Neural cell (in vitro differentiated cells): ENCODE measurements around the gene L1CAM. TPM values are rescaled to one million over a fixed set of nuclear protein-coding genes. Genes with fewer than 3 reads are reported as not detected.

Experiments
- H2AFZ ChIP-seq: fragments of 200-600, 300-800 bp; sonication (generic), shearing (Covaris generic); 2 replicates; pipeline ENCODE4 v1.6.0; 2014; ENCODE audit warnings: low read depth, mild to moderate bottlenecking, antibody characterized with exemption, low read length, moderate library complexity
- H3F3A ChIP-seq: fragments of 200-600 bp; shearing (Covaris generic); 2 replicates; pipeline ENCODE4 v1.6.1; 2016; ENCODE audit warnings: mild to moderate bottlenecking, moderate library complexity, mixed read lengths, antibody characterized with exemption, low read length; ENCODE audit not compliant: insufficient read depth, poor library complexity, severe bottlenecking
- H3K27ac ChIP-seq: fragments of 200-600, 300-800 bp; sonication (generic), shearing (Covaris generic); 2 replicates; pipeline ENCODE4 v1.5.1; 2014; ENCODE audit warnings: mild to moderate bottlenecking, low read length, moderate library complexity
- H3K27me3 ChIP-seq: fragments of 300-800, 200-600 bp; sonication (generic), shearing (Covaris generic); 2 replicates; pipeline ENCODE4 v1.6.0; 2014; ENCODE audit warnings: mild to moderate bottlenecking, low read depth, low read length, moderate library complexity; ENCODE audit not compliant: insufficient read depth
- H3K36me3 ChIP-seq: fragments of 300-800, 200-600 bp; sonication (generic), shearing (Covaris generic); 2 replicates; pipeline ENCODE4 v1.5.1; 2014; ENCODE audit warnings: mild to moderate bottlenecking, antibody characterized with exemption, low read length, moderate library complexity; ENCODE audit not compliant: insufficient read depth
- H3K4me2 ChIP-seq: fragments of 300-800, 200-600 bp; sonication (generic), shearing (Covaris generic); 2 replicates; pipeline ENCODE4 v1.6.0; 2014; ENCODE audit warnings: mild to moderate bottlenecking, low read length
- H3K4me3 ChIP-seq: fragments of 300-800, 200-600 bp; sonication (generic), shearing (Covaris generic); 2 replicates; pipeline ENCODE4 v1.5.1; 2014; ENCODE audit warnings: mild to moderate bottlenecking, low read length, moderate library complexity
- H3K79me2 ChIP-seq: fragments of 200-600 bp; shearing (Covaris generic); replicated peaks from 2 replicates; pipeline ENCODE4 v1.6.0; 2014; ENCODE audit warnings: mild to moderate bottlenecking, low read length, moderate library complexity; ENCODE audit not compliant: insufficient read depth
- H3K9ac ChIP-seq: fragments of 300-800, 200-600 bp; sonication (generic), shearing (Covaris generic); 2 replicates; pipeline ENCODE4 v1.6.1; 2016; ENCODE audit warnings: mild to moderate bottlenecking, low read length, mixed read lengths
- H3K9me2 ChIP-seq: fragments of 200-600 bp; shearing (Covaris generic); 2 replicates; pipeline ENCODE4 v1.6.1; 2016; ENCODE audit warnings: mild to moderate bottlenecking, low read length, mixed read lengths; ENCODE audit not compliant: insufficient read depth
- H3K9me3 ChIP-seq: fragments of 200-600, 300-800 bp; sonication (generic), shearing (Covaris generic); 2 replicates; pipeline ENCODE4 v1.6.1; 2016; ENCODE audit warnings: mild to moderate bottlenecking, mixed run types, low read length, moderate library complexity, mixed read lengths
- H4K20me1 ChIP-seq: fragments of 200-600 bp; shearing (Covaris generic); 2 replicates; pipeline ENCODE4 v1.6.1; 2016; ENCODE audit warnings: mild to moderate bottlenecking, mixed run types; ENCODE audit not compliant: insufficient read depth
- CTCF ChIP-seq: fragments of 450-650 bp; IDR thresholded peaks from 2 replicates; pipeline ENCODE4 v1.5.1; 2014; ENCODE audit warnings: antibody characterized with exemption, mild to moderate bottlenecking, moderate library complexity; ENCODE audit not compliant: poor library complexity, severe bottlenecking
- EP300 ChIP-seq: fragments of 450-650 bp; conservative IDR thresholded peaks from 2 replicates; pipeline ENCODE4 v1.6.1; 2014; ENCODE audit warnings: antibody characterized with exemption, mild to moderate bottlenecking, moderate library complexity; ENCODE audit not compliant: poor library complexity, severe bottlenecking
- EZH2 ChIP-seq: fragments of 200-600, 300-800 bp; shearing (Covaris generic), sonication (generic); IDR thresholded peaks from 2 replicates; pipeline ENCODE4 v1.6.1; 2014; ENCODE audit warnings: antibody characterized with exemption, low read length, borderline replicate concordance, mild to moderate bottlenecking; ENCODE audit not compliant: insufficient read depth, poor library complexity, severe bottlenecking
- MXI1 ChIP-seq: fragments of 450-650 bp; conservative IDR thresholded peaks from 2 replicates; pipeline ENCODE4 v1.6.1; 2014; ENCODE audit warnings: antibody characterized with exemption, mild to moderate bottlenecking; ENCODE audit not compliant: poor library complexity, severe bottlenecking
- POLR2AphosphoS5 ChIP-seq: IDR thresholded peaks from 2 replicates; pipeline ENCODE4 v1.6.1; 2012
- RAD21 ChIP-seq: fragments of 450-650 bp; conservative IDR thresholded peaks from 2 replicates; pipeline ENCODE4 v1.6.1; 2014; ENCODE audit warnings: antibody characterized with exemption, mild to moderate bottlenecking, moderate library complexity
- REST ChIP-seq: IDR thresholded peaks from 2 replicates; pipeline ENCODE4 v1.6.1; 2012; ENCODE audit warnings: borderline replicate concordance
- SMC3 ChIP-seq: fragments of 450-650 bp; conservative IDR thresholded peaks from 2 replicates; pipeline ENCODE4 v1.6.1; 2014; ENCODE audit warnings: antibody characterized with exemption, mild to moderate bottlenecking, moderate library complexity; ENCODE audit not compliant: poor library complexity
- TAF1 ChIP-seq: IDR thresholded peaks from 2 replicates; pipeline ENCODE4 v1.6.1; 2012; ENCODE audit warnings: low read depth
- polyA plus RNA-seq: library from polyadenylated mRNA; depleted of rRNA; stranded (reverse); fragments of >200 nt; gene quantifications from 2 replicates; pipeline ENCODE4 v1.2.3, GENCODE V29; 2014

Gene L1CAM
- polyA plus RNA-seq, 1 donor from 2014 or later: 88.0 TPM

- no peaks in the 10 kb centered on the region for H3K27me3 ChIP-seq
- no peaks in the 10 kb centered on the region for H3F3A ChIP-seq
- H3K9me3 ChIP-seq: no peaks in the 10 kb centered on the region
- no peak overlapping the region for H3K4me2 ChIP-seq
- no peak overlapping the region for H2AFZ ChIP-seq
- no peaks in the 10 kb centered on the region for H3K79me2 ChIP-seq
- H3K36me3 ChIP-seq: no peaks in the 10 kb centered on the region
- H3K9me2 ChIP-seq: no peaks in the 10 kb centered on the region
- no peaks in the 10 kb centered on the region for H4K20me1 ChIP-seq
- no peak overlapping the region for H3K4me3 ChIP-seq
- no peak for TF ChIP-seq TAF1
- TF ChIP-seq REST: no peak
- no peak for TF ChIP-seq POLR2AphosphoS5
- no peak for TF ChIP-seq EP300
- no peak for TF ChIP-seq MXI1
- TF ChIP-seq EZH2: no peak
- TF ChIP-seq RAD21: no peak
- TF ChIP-seq SMC3: no peak
- H3K27ac ChIP-seq: no peak overlapping the region
- no peak overlapping the region for H3K9ac ChIP-seq
Observed at GRCh38 chrX:153864561-153865320, 21.2 kb downstream of the L1CAM start.

- Histone ChIP-seq H3K36me3 (no peaks in the 10 kb centered on the region), H4K20me1 (no peaks in the 10 kb centered on the region), H3K27me3 (no peaks in the 10 kb centered on the region), H3K4me3 (no peak overlapping the region), H2AFZ (no peak overlapping the region), H3K9me2 (no peaks in the 10 kb centered on the region), H3K9ac (no peak overlapping the region), H3K79me2 (no peaks in the 10 kb centered on the region), H3K4me2 (no peak overlapping the region), H3F3A (no peaks in the 10 kb centered on the region), H3K27ac (no peak overlapping the region), H3K9me3 (no peaks in the 10 kb centered on the region)
- no peak for TF ChIP-seq CTCF
- no peak for TF ChIP-seq SMC3
- no peak for TF ChIP-seq REST
- TF ChIP-seq TAF1: no peak
Observed at GRCh38 chrX:153864101-153864500, 21.9 kb downstream of the L1CAM start.
